ENCODE results near the gene FBXO31. TPM values are rescaled to one million over a fixed set of nuclear protein-coding genes. Genes with fewer than 3 reads are reported as not detected.

The FBXO31 gene
- polyA plus RNA-seq, 1 donor from 2014 or later: 20.6 TPM

- Histone ChIP-seq H2AFZ (ENCODE audit: low read depth, low read length) (no peak overlapping the region), H3K4me3 (ENCODE audit: low read length) (no peak overlapping the region), H3K9me2 (ENCODE audit: insufficient read depth, low read length) (no peaks in the 10 kb centered on the region), H3K36me3 (ENCODE audit: insufficient read depth, low read length) (no peaks in the 10 kb centered on the region), H3K27me3 (ENCODE audit: insufficient read depth, low read depth, low read length) (no peaks in the 10 kb centered on the region), H3K4me2 (ENCODE audit: low read length) (no peak overlapping the region), H3K9ac (ENCODE audit: low read length) (no peak overlapping the region), H4K20me1 (ENCODE audit: insufficient read depth) (no peaks in the 10 kb centered on the region), H3K9me3 (ENCODE audit: low read length) (no peaks in the 10 kb centered on the region), H3K79me2 (replicated peaks; ENCODE audit: insufficient read depth, low read length) (no peaks in the 10 kb centered on the region), H3F3A (ENCODE audit: insufficient read depth, low read length, poor library complexity, severe bottlenecking) (no peaks in the 10 kb centered on the region), H3K27ac (ENCODE audit: low read length) (no peak overlapping the region)
- TF ChIP-seq TAF1 (IDR thresholded peaks at IDR 0.05; ENCODE audit: low read depth): no peak
- TF ChIP-seq SMC3 (conservative IDR thresholded peaks at IDR 0.05; ENCODE audit: poor library complexity): no peak
- TF ChIP-seq RAD21 (conservative IDR thresholded peaks at IDR 0.05): no peak
- no peak for TF ChIP-seq EP300 (conservative IDR thresholded peaks at IDR 0.05; ENCODE audit: poor library complexity, severe bottlenecking)
- no peak for TF ChIP-seq EZH2 (IDR thresholded peaks at IDR 0.05; ENCODE audit: borderline replicate concordance, insufficient read depth, low read length, poor library complexity, severe bottlenecking)
- TF ChIP-seq MXI1 (conservative IDR thresholded peaks at IDR 0.05; ENCODE audit: poor library complexity, severe bottlenecking): no peak
- TF ChIP-seq POLR2AphosphoS5 (IDR thresholded peaks at IDR 0.05): no peak
- TF ChIP-seq CTCF (IDR thresholded peaks at IDR 0.05; ENCODE audit: poor library complexity, severe bottlenecking): no peak
- TF ChIP-seq REST (IDR thresholded peaks at IDR 0.05; ENCODE audit: borderline replicate concordance): no peak
These were observed 84.6 kb downstream of the FBXO31 start for GRCh38 chr16:87298857-87299465.

- H3K4me2 ChIP-seq (ENCODE audit: low read length): no peak overlapping the region
- no peak overlapping the region for H3K9ac ChIP-seq (ENCODE audit: low read length)
- no peaks in the 10 kb centered on the region for H3K36me3 ChIP-seq (ENCODE audit: insufficient read depth, low read length)
- TF ChIP-seq SMC3 (conservative IDR thresholded peaks at IDR 0.05; ENCODE audit: poor library complexity) (peak; percentile 61), EZH2 (IDR thresholded peaks at IDR 0.05; ENCODE audit: borderline replicate concordance, insufficient read depth, low read length, poor library complexity, severe bottlenecking) (no peak), CTCF (IDR thresholded peaks at IDR 0.05; ENCODE audit: poor library complexity, severe bottlenecking) (peak; percentile 50), REST (IDR thresholded peaks at IDR 0.05; ENCODE audit: borderline replicate concordance) (no peak), TAF1 (IDR thresholded peaks at IDR 0.05; ENCODE audit: low read depth) (no peak), RAD21 (conservative IDR thresholded peaks at IDR 0.05) (peak; percentile 38), POLR2AphosphoS5 (IDR thresholded peaks at IDR 0.05) (no peak), EP300 (conservative IDR thresholded peaks at IDR 0.05; ENCODE audit: poor library complexity, severe bottlenecking) (no peak), MXI1 (conservative IDR thresholded peaks at IDR 0.05; ENCODE audit: poor library complexity, severe bottlenecking) (no peak)
- H2AFZ ChIP-seq (ENCODE audit: low read depth, low read length): no peak overlapping the region
- no peak overlapping the region for H3K27ac ChIP-seq (ENCODE audit: low read length)
- no peaks in the 10 kb centered on the region for H3K9me3 ChIP-seq (ENCODE audit: low read length)
- H4K20me1 ChIP-seq (ENCODE audit: insufficient read depth): no peaks in the 10 kb centered on the region
- no peaks in the 10 kb centered on the region for H3K9me2 ChIP-seq (ENCODE audit: insufficient read depth, low read length)
- no peak overlapping the region for H3K4me3 ChIP-seq (ENCODE audit: low read length)
- H3K79me2 ChIP-seq (replicated peaks; ENCODE audit: insufficient read depth, low read length): no peaks in the 10 kb centered on the region
- no peaks in the 10 kb centered on the region for H3F3A ChIP-seq (ENCODE audit: insufficient read depth, low read length, poor library complexity, severe bottlenecking)
- no peaks in the 10 kb centered on the region for H3K27me3 ChIP-seq (ENCODE audit: insufficient read depth, low read depth, low read length)
These were observed 85.5 kb downstream of the FBXO31 start for GRCh38 chr16:87297918-87298631.
